ENCODE measurements around the gene ZNF318. TPM values are rescaled to one million over a fixed set of nuclear protein-coding genes. Genes with fewer than 3 reads are reported as not detected.
A peak's percentile ranks its signal among the peaks of the same experiment; 100 is the strongest.

Gene ZNF318
- total RNA-seq, 1 donor from 2014 or later, result 159 TPM

- Mint-ChIP-seq H3K27me3 (peaks cover 18% of the 10 kb centered on the region), H3K4me3 (no peak overlapping the region), H3K27ac (no peak overlapping the region), H3K9me3 (no peaks in the 10 kb centered on the region), H3K36me3 (ENCODE audit: low read depth) (no peaks in the 10 kb centered on the region), H3K4me1 (peaks cover 11% of the 10 kb centered on the region)
- POLR2A ChIA-PET, result interaction anchor here (0.8 kb wide), 1 partner anchor 35 kb away, joined by 3 read pairs; no protein-coding TSS in a partner anchor
- ATAC-seq (ENCODE audit: low read depth), result no peak
- intact Hi-C loops (cut with micrococcal nuclease), result no loop called here
- TF ChIP-seq CTCF (IDR thresholded peaks at IDR 0.05), result no peak
- CTCF ChIA-PET, result no interaction called here
- no peak for DNase-seq
Observed at GRCh38 chr6:43401730-43402129, 32.3 kb upstream of the ZNF318 start.

GRCh38 chr6:43399932-43400487 lies 30.6 kb upstream of the ZNF318 start:
- Mint-ChIP-seq H3K27me3 (peaks cover 9% of the 10 kb centered on the region), H3K9me3 (no peaks in the 10 kb centered on the region), H3K36me3 (ENCODE audit: low read depth) (no peaks in the 10 kb centered on the region), H3K4me1 (peaks cover 19% of the 10 kb centered on the region), H3K27ac (no peak overlapping the region), H3K4me3 (no peak overlapping the region)
- no peak for DNase-seq
- CTCF ChIA-PET, result no interaction called here
- no peak for ATAC-seq (ENCODE audit: low read depth)
- POLR2A ChIA-PET, result interaction anchor here (1.2 kb wide), 1 partner anchor 110 kb away, joined by 9 read pairs; the partner anchor contains the start of gene LRRC73
- intact Hi-C loops (cut with micrococcal nuclease), result no loop called here
- no peak for TF ChIP-seq CTCF (IDR thresholded peaks at IDR 0.05)

GRCh38 chr6:43396408-43397149 lies 27.1 kb upstream of the ZNF318 start:
- no peaks in the 10 kb centered on the region for H3K36me3 Mint-ChIP-seq (ENCODE audit: low read depth)
- CTCF ChIA-PET, result interaction anchor here (1.0 to 2.1 kb wide), 13 partner anchors 10 to 133 kb away, joined by 3 to 24 read pairs (median 3); partner anchors contain the start of genes CRIP3 and SLC22A7
- POLR2A ChIA-PET, result interaction anchor here (1.2 to 2.8 kb wide), 4 partner anchors 13 to 34 kb away, joined by 3 to 23 read pairs (median 6); partner anchors contain the start of gene ZNF318
- H3K4me3 Mint-ChIP-seq, result no peak overlapping the region
- TF ChIP-seq CTCF (IDR thresholded peaks at IDR 0.05), result no peak
- peaks cover 47% of the 10 kb centered on the region for H3K4me1 Mint-ChIP-seq
- H3K9me3 Mint-ChIP-seq, result no peaks in the 10 kb centered on the region
- peak overlapping the region; percentile 37 for H3K27ac Mint-ChIP-seq
- ATAC-seq (ENCODE audit: low read depth) (no peak), DNase-seq (no peak)
- intact Hi-C loops (cut with micrococcal nuclease), result no loop called here
- peaks cover 7% of the 10 kb centered on the region for H3K27me3 Mint-ChIP-seq

- DNase-seq (no peak), ATAC-seq (ENCODE audit: low read depth) (no peak)
- TF ChIP-seq CTCF (IDR thresholded peaks at IDR 0.05), result no peak
- CTCF ChIA-PET, result interaction anchor here (1.2 to 1.8 kb wide), 5 partner anchors 9 to 133 kb away, joined by 3 to 7 read pairs (median 3); no protein-coding TSS in a partner anchor
- Mint-ChIP-seq H3K4me3 (no peak overlapping the region), H3K27me3 (peaks cover 13% of the 10 kb centered on the region), H3K4me1 (peaks cover 55% of the 10 kb centered on the region), H3K27ac (no peak overlapping the region), H3K36me3 (ENCODE audit: low read depth) (no peaks in the 10 kb centered on the region), H3K9me3 (no peaks in the 10 kb centered on the region)
- POLR2A ChIA-PET, result interaction anchor here (0.6 to 1.7 kb wide), 5 partner anchors 9 to 40 kb away, joined by 3 to 7 read pairs (median 4); partner anchors contain the start of gene ZNF318
- intact Hi-C loops (cut with micrococcal nuclease), result no loop called here
Observed at GRCh38 chr6:43395776-43396175, 26.3 kb upstream of the ZNF318 start.

GRCh38 chr6:43394982-43395381 lies 25.5 kb upstream of the ZNF318 start:
- H3K27ac Mint-ChIP-seq, result peak overlapping the region; percentile 41
- no peak overlapping the region for H3K4me3 Mint-ChIP-seq
- intact Hi-C loops (cut with micrococcal nuclease), result no loop called here
- ChIA-PET CTCF (interaction anchor here (1.5 to 1.8 kb wide), 2 partner anchors 87 to 132 kb away, joined by 4 to 7 read pairs; partner anchors contain the start of gene CRIP3), POLR2A (interaction anchor here (0.6 to 2.7 kb wide), 6 partner anchors 8 to 41 kb away, joined by 3 to 18 read pairs (median 6); partner anchors contain the start of gene ZNF318)
- ATAC-seq (ENCODE audit: low read depth) (no peak), DNase-seq (no peak)
- H3K9me3 Mint-ChIP-seq, result no peaks in the 10 kb centered on the region
- H3K4me1 Mint-ChIP-seq, result peaks cover 57% of the 10 kb centered on the region
- no peak for TF ChIP-seq CTCF (IDR thresholded peaks at IDR 0.05)
- peaks cover 18% of the 10 kb centered on the region for H3K27me3 Mint-ChIP-seq
- no peaks in the 10 kb centered on the region for H3K36me3 Mint-ChIP-seq (ENCODE audit: low read depth)

Measured in activated B cell treated with CpG ODN at 0.5 μM for 24 hours (primary cell).